Progenitor cell of endocrine pancreas (in vitro differentiated cells): Measurements from ENCODE around the gene LGR6. TPM values are rescaled to one million over a fixed set of nuclear protein-coding genes. Genes with fewer than 3 reads are reported as not detected.
A peak's percentile ranks its signal among the peaks of the same experiment; 100 is the strongest.

Source experiments
- DNase-seq: peaks from one replicate; pipeline ENCODE4 v3.0.0; 2021; ENCODE audit warnings: low spot score; ENCODE audit not compliant: unreplicated experiment
- H3K27ac Mint-ChIP-seq: 2 replicates; pipeline ENCODE4 v1.8.0; 2021; ENCODE audit warnings: mild to moderate bottlenecking, moderate library complexity, mixed read lengths
- H3K27me3 Mint-ChIP-seq: 2 replicates; pipeline ENCODE4 v1.8.0; 2021; ENCODE audit warnings: mixed read lengths
- H3K36me3 Mint-ChIP-seq: 2 replicates; pipeline ENCODE4 v1.8.0; 2022; ENCODE audit warnings: mixed read lengths; ENCODE audit not compliant: insufficient read depth
- H3K4me1 Mint-ChIP-seq: 2 replicates; pipeline ENCODE4 v1.8.0; 2021; ENCODE audit warnings: low read depth, mixed read lengths
- H3K4me3 Mint-ChIP-seq: 2 replicates; pipeline ENCODE4 v1.8.0; 2021; ENCODE audit warnings: low read depth, mild to moderate bottlenecking, moderate library complexity, mixed read lengths
- H3K9me3 Mint-ChIP-seq: 2 replicates; pipeline ENCODE4 v1.8.0; 2021; ENCODE audit warnings: low read depth, mixed read lengths
- total RNA-seq: library from RNA; stranded (reverse); gene quantifications from 2 replicates; pipeline ENCODE4 v1.2.1, GENCODE V29; 2021
- TF ChIP-seq, protein P1 (sequence below): fragments of 200-600 bp; sonication (generic); IDR thresholded peaks from one replicate; pipeline ENCODE4 v1.5.0; 2021; ENCODE audit warnings: antibody characterized with exemption, mild to moderate bottlenecking; ENCODE audit not compliant: unreplicated experiment

Gene LGR6
- total RNA-seq, 1 donor from 2014 or later, result 0.50 TPM

- TF ChIP-seq, protein P1, sequence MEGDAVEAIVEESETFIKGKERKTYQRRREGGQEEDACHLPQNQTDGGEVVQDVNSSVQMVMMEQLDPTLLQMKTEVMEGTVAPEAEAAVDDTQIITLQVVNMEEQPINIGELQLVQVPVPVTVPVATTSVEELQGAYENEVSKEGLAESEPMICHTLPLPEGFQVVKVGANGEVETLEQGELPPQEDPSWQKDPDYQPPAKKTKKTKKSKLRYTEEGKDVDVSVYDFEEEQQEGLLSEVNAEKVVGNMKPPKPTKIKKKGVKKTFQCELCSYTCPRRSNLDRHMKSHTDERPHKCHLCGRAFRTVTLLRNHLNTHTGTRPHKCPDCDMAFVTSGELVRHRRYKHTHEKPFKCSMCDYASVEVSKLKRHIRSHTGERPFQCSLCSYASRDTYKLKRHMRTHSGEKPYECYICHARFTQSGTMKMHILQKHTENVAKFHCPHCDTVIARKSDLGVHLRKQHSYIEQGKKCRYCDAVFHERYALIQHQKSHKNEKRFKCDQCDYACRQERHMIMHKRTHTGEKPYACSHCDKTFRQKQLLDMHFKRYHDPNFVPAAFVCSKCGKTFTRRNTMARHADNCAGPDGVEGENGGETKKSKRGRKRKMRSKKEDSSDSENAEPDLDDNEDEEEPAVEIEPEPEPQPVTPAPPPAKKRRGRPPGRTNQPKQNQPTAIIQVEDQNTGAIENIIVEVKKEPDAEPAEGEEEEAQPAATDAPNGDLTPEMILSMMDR, result no peak
- Mint-ChIP-seq H3K27me3 (peaks cover 69% of the 10 kb centered on the region), H3K36me3 (no peaks in the 10 kb centered on the region), H3K9me3 (no peaks in the 10 kb centered on the region), H3K27ac (no peak overlapping the region), H3K4me3 (no peak overlapping the region), H3K4me1 (peaks cover 5% of the 10 kb centered on the region)
- no peak for DNase-seq
These were observed 19.2 kb downstream of the LGR6 start for GRCh38 chr1:202212787-202213186.

DNA sequence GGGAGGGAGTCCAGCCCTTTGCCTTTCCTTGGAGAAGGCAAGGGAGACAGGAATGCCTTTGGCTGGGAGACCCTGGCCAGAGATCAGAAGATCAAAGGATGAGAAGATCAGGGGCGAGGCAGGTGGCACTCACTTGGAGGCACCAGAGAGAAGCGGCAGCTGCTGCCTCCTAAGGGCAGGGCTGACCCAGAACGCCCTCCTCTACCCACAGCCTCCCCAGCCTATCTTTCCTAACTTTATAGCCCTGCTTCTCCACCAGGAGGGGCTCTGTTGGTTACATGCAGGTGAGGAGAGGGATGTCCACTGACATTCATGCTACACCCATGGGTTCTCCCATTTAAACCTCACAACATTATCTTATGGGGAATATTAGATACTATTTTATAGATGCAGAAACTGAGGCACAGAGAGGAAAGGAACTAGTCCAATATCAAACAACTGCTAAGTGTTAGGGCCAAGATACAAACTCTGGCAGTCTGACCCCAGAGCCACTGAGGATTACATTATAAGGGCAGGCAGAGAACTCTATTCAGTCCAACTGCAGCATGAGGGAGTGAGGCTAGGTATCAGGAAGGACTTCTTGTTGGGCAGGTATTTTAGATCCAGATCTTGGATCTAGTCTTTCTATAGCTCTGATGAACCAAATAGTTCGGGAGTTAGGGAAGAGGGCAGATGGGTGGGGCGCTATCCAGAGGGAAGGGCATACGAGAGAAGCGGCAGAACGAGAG, 19.9 kb downstream of the LGR6 start:
- no peak overlapping the region for H3K27ac Mint-ChIP-seq
- no peaks in the 10 kb centered on the region for H3K36me3 Mint-ChIP-seq
- H3K9me3 Mint-ChIP-seq, result no peaks in the 10 kb centered on the region
- TF ChIP-seq, protein P1, result peak; percentile 49
- H3K4me1 Mint-ChIP-seq, result peaks cover 5% of the 10 kb centered on the region
- DNase-seq, result no peak
- H3K4me3 Mint-ChIP-seq, result peak overlapping the region; percentile 79
- H3K27me3 Mint-ChIP-seq, result peaks cover 69% of the 10 kb centered on the region

- peak overlapping the region; percentile 79 for H3K4me3 Mint-ChIP-seq
- DNase-seq, result no peak
- no peaks in the 10 kb centered on the region for H3K36me3 Mint-ChIP-seq
- TF ChIP-seq, protein P1, result no peak
- peaks cover 77% of the 10 kb centered on the region for H3K27me3 Mint-ChIP-seq
- peaks cover 5% of the 10 kb centered on the region for H3K4me1 Mint-ChIP-seq
- no peak overlapping the region for H3K27ac Mint-ChIP-seq
- no peaks in the 10 kb centered on the region for H3K9me3 Mint-ChIP-seq
These were observed 20.7 kb downstream of the LGR6 start for GRCh38 chr1:202214089-202214843.

DNA sequence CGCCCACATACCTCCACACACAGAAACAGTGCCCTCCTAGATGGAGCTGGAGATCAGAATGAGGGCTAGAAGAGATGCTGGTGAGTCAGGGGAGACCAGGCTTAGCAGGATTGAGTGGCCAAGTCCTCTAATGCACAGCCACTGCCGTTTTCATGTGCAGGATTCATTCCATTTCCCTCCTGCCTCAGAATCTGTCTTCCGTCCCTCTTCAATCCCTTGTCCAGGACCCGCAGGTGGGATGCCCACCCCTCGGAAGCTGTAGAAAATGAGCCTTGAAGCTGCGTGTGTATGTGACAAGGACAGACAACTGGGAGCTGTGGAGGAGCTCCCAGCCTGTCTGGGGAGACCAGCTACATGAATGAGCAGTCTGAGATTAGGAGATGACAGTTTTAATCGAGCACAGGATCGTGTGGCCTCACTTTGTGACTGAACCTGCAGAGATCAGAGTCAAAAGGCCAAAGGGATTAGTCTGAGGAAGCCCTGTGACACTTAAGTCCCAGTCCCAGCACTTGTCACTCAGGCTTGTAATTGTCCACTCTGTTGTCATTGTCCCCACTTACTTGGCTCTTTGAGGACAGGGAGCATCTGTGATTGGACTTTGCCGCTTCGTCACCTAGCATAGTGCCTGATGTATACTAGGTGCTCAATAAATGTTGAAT, 22.0 kb downstream of the LGR6 start:
- Mint-ChIP-seq H3K27ac (no peak overlapping the region), H3K36me3 (no peaks in the 10 kb centered on the region), H3K27me3 (peaks cover 71% of the 10 kb centered on the region), H3K4me1 (peaks cover 6% of the 10 kb centered on the region), H3K9me3 (no peaks in the 10 kb centered on the region), H3K4me3 (peak overlapping the region; percentile 9)
- no peak for DNase-seq
- TF ChIP-seq, protein P1, result no peak

DNA sequence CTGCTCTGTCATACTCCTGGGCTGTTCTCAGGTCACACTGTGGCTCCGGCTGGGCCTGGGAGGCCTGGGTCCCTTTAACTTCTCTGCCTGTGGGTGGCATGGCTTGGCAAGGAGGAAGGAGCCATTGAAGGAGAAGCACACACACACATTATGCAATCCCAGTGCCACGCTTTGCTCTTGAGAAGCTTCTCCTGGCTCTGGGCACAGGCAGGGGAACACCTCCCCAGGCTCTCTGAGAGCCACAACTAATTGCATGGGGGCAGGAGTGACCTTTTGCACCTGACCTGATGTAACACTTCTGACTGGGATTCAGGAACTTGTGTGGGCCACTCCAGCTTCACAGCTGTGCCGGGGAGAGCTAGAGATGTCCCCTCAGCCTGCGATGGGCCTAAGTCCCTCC, 23.1 kb downstream of the LGR6 start:
- TF ChIP-seq, protein P1, result no peak
- Mint-ChIP-seq H3K27ac (no peak overlapping the region), H3K9me3 (no peaks in the 10 kb centered on the region), H3K4me1 (peaks cover 9% of the 10 kb centered on the region), H3K27me3 (peaks cover 71% of the 10 kb centered on the region), H3K4me3 (no peak overlapping the region), H3K36me3 (no peaks in the 10 kb centered on the region)
- no peak for DNase-seq
